HG03558 (cell line): ENCODE results near the gene PMS2.
"Not testable (repeated sequence)": the region's sequence is repeated elsewhere in the genome, so short reads cannot be mapped to it uniquely, and the experiment has no call there.

Experiments used
- ATAC-seq: cut with Tn5 transposase; IDR thresholded peaks from one replicate; pipeline ENCODE4 v1.9.1; 2021; ENCODE audit warnings: moderate number of reproducible peaks; ENCODE audit not compliant: unreplicated experiment; ENCODE audit errors: extremely low read depth

Gene PMS2

GRCh38 chr7:6020371-6021286, 11.8 kb upstream of the PMS2 start:
- ATAC-seq, result no peak

- ATAC-seq, result no peak
These were observed 7.8 kb upstream of the PMS2 start for GRCh38 chr7:6016653-6016966.

DNA sequence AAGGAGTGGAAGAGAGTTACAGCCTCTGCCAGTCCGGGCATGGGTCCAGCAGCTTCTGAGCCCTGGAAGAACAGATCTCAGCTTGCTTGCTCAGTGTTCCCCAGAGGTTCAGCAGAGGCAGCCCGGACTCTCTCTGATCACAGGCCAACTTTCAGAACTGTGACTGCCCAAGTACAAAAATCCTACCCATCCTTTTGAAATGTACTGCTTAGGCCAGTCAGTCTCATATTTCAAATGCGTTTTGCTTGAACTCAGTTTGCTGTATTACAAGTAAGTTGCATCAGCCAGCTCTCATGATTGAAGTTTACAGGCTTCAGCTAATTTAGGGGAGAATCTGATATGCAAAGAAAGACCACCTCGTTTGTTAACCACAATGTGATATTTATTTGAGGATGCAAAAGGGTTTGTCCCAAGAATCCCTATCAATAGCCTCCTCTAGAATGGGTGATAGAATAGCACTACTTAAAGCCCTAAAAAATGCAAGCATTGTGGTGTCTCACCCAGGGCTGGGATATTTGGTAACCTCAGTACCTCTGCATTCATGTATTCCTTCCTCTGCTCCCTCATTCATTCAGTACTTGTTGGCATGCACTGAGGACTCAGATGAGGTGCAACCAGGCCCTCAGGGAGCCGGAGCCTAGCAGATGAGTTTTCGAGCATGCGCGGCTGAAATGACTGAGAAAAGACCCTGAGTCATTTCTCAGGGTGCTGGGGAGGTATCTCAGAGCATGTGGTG, 7.2 kb upstream of the PMS2 start:
- ATAC-seq, result no peak

- ATAC-seq, result no peak
These were observed 3.7 kb upstream of the PMS2 start for GRCh38 chr7:6012355-6013104.

DNA sequence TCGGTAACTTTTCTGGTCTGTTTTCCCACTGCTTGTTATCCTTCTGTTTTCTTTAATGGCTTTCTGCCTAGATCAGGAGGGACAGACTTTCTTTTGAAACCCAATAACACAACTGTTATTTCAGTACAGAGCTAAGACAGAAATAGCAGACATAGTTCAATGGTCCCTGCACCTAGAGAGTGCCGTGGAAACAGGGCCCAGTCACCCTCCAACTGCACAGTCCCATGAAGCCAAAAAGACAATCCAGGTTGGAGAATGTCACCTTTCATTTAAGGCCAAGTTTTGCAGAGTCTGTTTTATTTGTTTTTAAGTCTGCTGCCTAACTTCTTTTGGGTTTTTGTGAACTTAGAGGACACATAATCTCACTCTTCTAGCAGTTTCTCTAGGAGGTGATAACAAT, 2.7 kb upstream of the PMS2 start:
- no peak for ATAC-seq

GRCh38 chr7:6010370-6010769, 1.5 kb upstream of the PMS2 start:
- not testable (repeated sequence) for ATAC-seq

DNA sequence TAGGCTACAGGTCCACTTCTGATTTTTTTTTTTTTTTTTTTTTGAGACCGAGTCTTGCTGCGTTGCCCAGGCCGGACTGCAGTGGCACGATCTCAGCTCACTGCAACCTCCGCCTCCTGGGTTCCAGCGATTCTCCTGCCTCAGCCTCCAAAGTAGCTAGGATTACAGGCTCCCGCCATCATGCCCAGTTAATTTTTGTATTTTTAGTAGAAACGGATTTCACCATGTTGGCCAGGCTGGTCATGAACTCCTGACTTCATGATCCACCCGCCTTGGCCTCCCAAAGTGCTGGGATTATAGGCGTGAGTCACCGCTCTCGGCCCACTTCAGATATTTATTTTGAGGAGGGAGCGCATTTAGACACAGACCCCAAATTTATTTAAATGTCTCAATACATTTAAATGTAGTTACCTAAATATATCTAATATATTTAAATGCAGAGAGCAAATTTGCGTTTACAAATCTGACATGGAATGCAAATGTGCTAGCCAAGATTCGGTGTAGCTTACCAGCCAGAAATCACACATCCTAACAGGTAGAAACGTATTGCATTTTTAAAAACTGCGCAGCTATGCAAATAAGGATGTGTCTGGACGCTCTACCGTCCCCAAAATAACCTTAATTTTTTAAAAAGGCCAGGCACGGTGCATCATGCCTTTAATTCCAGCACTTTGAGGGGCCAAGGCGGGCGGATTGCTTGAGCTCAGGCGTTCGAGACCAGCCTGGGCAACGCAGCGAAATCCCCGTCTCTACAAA, 836 bp downstream of the PMS2 start:
- ATAC-seq, result not testable (repeated sequence)

DNA sequence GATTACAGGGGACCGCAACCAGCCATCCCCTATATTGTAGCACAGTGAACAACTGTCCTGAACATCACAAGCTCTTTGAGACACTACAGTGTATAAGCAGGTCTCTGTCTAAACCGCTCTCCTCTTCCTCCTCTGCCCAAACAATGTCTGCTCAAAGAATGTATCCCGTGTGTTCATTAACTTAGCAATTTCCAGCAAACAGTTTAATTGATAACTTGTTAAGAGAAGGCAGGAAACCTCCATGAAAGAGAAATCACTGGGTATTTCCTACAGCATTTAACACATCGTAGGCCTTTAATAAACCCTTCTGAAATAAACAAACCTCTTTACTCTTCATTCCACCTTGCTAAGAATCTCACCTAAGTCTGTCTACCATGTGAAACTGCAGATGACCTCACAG, 1.5 kb downstream of the PMS2 start:
- no peak for ATAC-seq

DNA sequence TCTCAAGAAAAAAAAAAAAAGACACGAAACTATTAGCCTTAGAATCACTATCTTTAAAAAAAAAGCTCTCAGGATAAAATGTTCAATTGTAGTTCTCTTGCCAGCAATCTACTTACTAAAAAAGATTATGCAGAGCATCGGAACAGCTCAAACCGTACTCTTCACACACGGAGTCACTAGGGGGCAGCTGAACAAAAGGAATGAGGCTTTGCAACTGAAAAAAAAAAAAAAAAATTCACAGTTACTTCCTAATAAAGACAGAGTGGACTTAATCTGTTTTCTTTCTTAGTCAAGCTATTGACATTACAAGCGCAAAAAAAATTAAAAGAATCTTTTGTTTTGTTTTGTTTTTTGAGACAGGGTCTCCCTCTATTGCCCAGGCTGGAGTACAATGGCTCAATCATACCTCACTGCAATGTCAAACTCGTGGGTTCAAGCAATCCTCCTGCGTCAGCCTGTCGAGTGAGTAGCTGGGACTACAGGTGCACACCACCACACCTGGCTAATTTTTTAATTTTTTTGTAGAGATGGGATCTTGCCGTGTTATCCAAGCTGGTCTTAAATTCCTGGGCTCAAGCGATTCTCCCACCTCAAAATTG, 11.5 kb downstream of the PMS2 start:
- no peak for ATAC-seq

GRCh38 chr7:5987061-5987460, 21.8 kb downstream of the PMS2 start:
- ATAC-seq, result not testable (repeated sequence)

DNA sequence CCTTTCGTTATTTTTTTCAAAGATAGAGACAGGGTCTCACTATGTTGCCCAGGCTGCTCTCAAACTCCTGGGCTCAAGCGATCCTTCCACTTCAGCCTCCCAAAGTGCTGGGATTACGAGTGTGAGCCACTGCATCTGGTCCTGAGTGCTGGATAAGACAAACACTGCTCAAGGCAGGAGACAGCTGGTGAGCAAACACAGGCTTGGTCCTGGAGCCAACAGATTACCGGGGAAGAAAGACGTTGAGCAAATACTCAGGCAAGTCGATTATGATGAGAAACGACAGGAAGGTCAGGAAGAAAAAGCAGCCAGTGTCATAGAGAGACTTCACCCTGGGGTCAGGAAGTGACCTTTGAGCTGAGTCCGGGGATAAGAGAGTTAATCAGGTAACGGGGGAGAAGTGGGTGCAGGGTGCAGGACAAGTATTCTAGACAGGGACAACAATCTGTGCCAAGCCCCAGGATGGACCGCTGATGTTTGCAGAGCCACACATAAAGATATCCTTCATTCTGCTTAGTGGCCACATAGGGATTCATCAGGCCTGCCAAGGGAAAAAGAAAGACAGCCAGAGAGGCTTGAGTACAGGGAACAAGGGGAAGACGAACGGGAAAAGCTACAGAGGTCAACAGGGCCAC, 29.1 kb downstream of the PMS2 start:
- not testable (repeated sequence) for ATAC-seq

GRCh38 chr7:5973580-5973979, 35.3 kb downstream of the PMS2 start:
- ATAC-seq, result not testable (repeated sequence)

DNA sequence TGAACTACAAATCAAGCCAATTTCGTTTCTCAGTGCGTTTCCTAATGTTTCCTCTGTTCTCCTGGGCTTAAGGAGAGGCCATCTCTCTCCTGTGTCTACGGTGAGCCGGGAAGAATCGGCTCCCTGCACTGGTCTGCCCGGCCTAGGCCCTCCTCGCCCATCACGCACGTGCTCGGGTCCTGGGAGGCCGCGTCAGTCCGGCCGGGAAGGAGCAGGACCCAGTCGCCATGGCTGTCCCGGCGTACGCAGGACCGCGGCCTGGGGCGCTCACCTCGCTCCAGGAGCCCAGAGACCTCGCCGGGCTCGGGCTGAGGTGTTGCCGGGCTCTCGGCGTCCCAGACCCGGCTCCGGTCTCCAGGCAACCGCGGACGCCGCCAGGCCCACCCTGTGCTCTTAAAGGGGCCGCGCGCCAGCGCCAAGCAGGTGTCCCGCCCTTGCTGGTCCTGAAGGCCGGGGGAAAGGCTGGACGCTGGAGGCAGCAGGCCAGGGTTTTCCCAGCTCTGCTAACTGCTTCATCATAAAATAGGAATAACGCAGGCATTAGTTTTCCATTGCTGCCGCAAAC, 38.4 kb downstream of the PMS2 start, which contains the start of gene RSPH10B:
TSS of gene RSPH10B (minus strand) at position 343 of the 565 bp plus-strand sequence. CDS start 3,573 bp downstream, outside the sequence.
- not testable (repeated sequence) for ATAC-seq

GRCh38 chr7:5963810-5964209, 45.0 kb downstream of the PMS2 start:
- ATAC-seq, result not testable (repeated sequence)

GRCh38 chr7:5963205-5963604, 45.6 kb downstream of the PMS2 start:
- not testable (repeated sequence) for ATAC-seq

- not testable (repeated sequence) for ATAC-seq
These were observed 73.9 kb downstream of the PMS2 start for GRCh38 chr7:5934945-5935450.

DNA sequence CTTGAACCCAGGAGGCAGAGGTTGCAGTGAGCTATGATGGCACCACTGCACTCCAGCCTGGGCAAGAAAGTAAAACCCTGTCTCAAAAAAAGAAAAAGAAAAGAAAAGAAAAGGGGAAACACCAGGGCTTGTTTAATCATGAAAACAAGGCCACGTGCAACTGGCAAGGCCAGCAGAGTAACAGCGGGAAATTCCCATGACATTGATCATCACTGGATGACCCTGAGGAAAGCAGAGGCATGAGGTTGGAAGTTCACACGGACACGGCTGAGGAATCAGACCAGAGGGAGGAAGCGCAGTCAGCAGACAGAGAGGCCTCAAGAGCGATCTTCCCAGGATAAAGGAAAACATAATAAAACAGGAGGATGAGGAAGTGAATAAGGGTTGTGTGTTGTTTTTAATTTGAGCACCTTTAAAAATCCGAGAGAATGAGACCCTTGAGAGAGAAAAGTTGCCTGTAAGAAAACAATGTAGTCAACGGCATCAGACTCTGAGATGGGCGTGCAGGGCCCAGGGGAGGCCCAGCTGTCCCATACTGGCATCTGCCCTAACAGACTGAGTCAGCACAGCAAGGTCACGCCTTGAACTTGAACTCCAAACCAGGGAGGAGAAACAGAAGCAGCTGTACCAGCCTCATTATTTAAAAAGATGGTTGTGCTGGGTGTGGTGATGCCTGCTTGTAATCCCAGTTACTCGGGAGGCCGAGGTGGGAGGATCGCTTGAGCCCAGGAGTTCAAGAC, 76.8 kb downstream of the PMS2 start:
- ATAC-seq, result not testable (repeated sequence)

- not testable (repeated sequence) for ATAC-seq
These were observed 77.6 kb downstream of the PMS2 start for GRCh38 chr7:5931250-5931649.
